GM23338 (cell line): ENCODE data around the gene EYA4. TPM values are rescaled to one million over a fixed set of nuclear protein-coding genes. Genes with fewer than 3 reads are reported as not detected.

Experiments used
- ATAC-seq: fragments of 200-7000 bp; cut with Tn5 transposase; 3 replicates; pipeline ENCODE4 v1.9.1; 2020
- DNase-seq: peaks from one replicate; pipeline ENCODE4 v3.0.0-alpha.2; 2015; ENCODE audit warnings: low spot score
- H2AFZ ChIP-seq: fragments of 200-600 bp; sonication (generic); 2 replicates; pipeline ENCODE4 v1.8.0; 2016; ENCODE audit warnings: antibody characterized with exemption, mild to moderate bottlenecking, moderate library complexity
- H3F3A ChIP-seq: fragments of 200-600 bp; sonication (generic); replicated peaks from 2 replicates; pipeline ENCODE4 v1.8.0; 2017; ENCODE audit warnings: antibody characterized with exemption, mixed run types, low read depth
- H3K27ac ChIP-seq: fragments of 200-600 bp; sonication (generic); 2 replicates; pipeline ENCODE4 v1.6.1; 2016; ENCODE audit warnings: low read depth
- H3K27me3 ChIP-seq: fragments of 200-600 bp; sonication (generic); 2 replicates; pipeline ENCODE4 v1.8.0; 2016; ENCODE audit warnings: mild to moderate bottlenecking, mixed run types, moderate library complexity; ENCODE audit not compliant: insufficient read depth
- H3K36me3 ChIP-seq: fragments of 200-600 bp; sonication (generic); 2 replicates; pipeline ENCODE4 v1.8.0; 2016; ENCODE audit warnings: mild to moderate bottlenecking; ENCODE audit not compliant: insufficient read depth
- H3K4me1 ChIP-seq: fragments of 200-600 bp; sonication (generic); 2 replicates; pipeline ENCODE4 v1.8.0; 2016; ENCODE audit warnings: mild to moderate bottlenecking, moderate library complexity; ENCODE audit not compliant: insufficient read depth
- H3K4me2 ChIP-seq: fragments of 200-600 bp; sonication (generic); 2 replicates; pipeline ENCODE4 v1.7.1; 2017; ENCODE audit warnings: mixed run types
- H3K4me3 ChIP-seq: fragments of 200-600 bp; sonication (generic); 2 replicates; pipeline ENCODE4 v1.6.1; 2016; ENCODE audit warnings: mixed run types
- H3K79me2 ChIP-seq: fragments of 200-600 bp; sonication (generic); replicated peaks from 2 replicates; pipeline ENCODE4 v1.8.0; 2017; ENCODE audit warnings: mild to moderate bottlenecking; ENCODE audit not compliant: insufficient read depth
- H3K9me2 ChIP-seq: fragments of 200-600 bp; sonication (generic); 2 replicates; pipeline ENCODE4 v1.8.0; 2017; ENCODE audit not compliant: insufficient read depth
- H4K20me1 ChIP-seq: fragments of 200-600 bp; sonication (generic); replicated peaks from 2 replicates; pipeline ENCODE4 v1.8.0; 2017; ENCODE audit warnings: mild to moderate bottlenecking; ENCODE audit not compliant: insufficient read depth
- H3K27ac Mint-ChIP-seq: 2 replicates; pipeline ENCODE4 v1.8.0; 2020; ENCODE audit warnings: inconsistent platforms, mild to moderate bottlenecking, moderate library complexity, mixed read lengths
- H3K27me3 Mint-ChIP-seq: 3 replicates; pipeline ENCODE4 v1.8.0; 2022; ENCODE audit warnings: low read depth, mild to moderate bottlenecking, moderate library complexity, mixed read lengths, inconsistent platforms; ENCODE audit not compliant: insufficient read depth, poor library complexity
- H3K36me3 Mint-ChIP-seq: 3 replicates; pipeline ENCODE4 v1.8.0; 2021; ENCODE audit warnings: low read depth, mild to moderate bottlenecking, inconsistent platforms, moderate library complexity, mixed read lengths
- H3K4me1 Mint-ChIP-seq: 3 replicates; pipeline ENCODE4 v1.8.0; 2020; ENCODE audit warnings: mild to moderate bottlenecking, inconsistent platforms, mixed read lengths
- H3K4me3 Mint-ChIP-seq: 3 replicates; pipeline ENCODE4 v1.8.0; 2021; ENCODE audit warnings: moderate library complexity, mild to moderate bottlenecking, inconsistent platforms, mixed read lengths
- H3K9me3 Mint-ChIP-seq: 3 replicates; pipeline ENCODE4 v1.8.0; 2020; ENCODE audit warnings: moderate library complexity, mild to moderate bottlenecking, inconsistent platforms, mixed read lengths
- CREB1 ChIP-seq: fragments of 250-450 bp; sonication (Bioruptor Pico); IDR thresholded peaks from 2 replicates; pipeline ENCODE4 v1.5.0; 2020; ENCODE audit warnings: low read depth, mild to moderate bottlenecking, moderate library complexity
- CTCF ChIP-seq, 2 experiments: fragments of 200-600 bp in 1 of 2; sonication (generic) in 1 of 2; conservative IDR thresholded peaks; 2 replicates each; pipeline versions ENCODE4 v1.5.1 to v1.6.1; 2016 to 2017; ENCODE audit warnings: antibody characterized with exemption in 2 of 2, low read depth in 2 of 2, mild to moderate bottlenecking in 2 of 2, moderate library complexity in 1 of 2
- EZH2 ChIP-seq: fragments of 200-600 bp; sonication (generic); IDR thresholded peaks from one replicate; pipeline ENCODE4 v1.8.0; 2017; ENCODE audit warnings: antibody characterized with exemption, mild to moderate bottlenecking, low read depth; ENCODE audit not compliant: unreplicated experiment
- EZH2phosphoT487 ChIP-seq: fragments of 200-600 bp; sonication (generic); IDR thresholded peaks from one replicate; pipeline ENCODE4 v1.8.1; 2018; ENCODE audit warnings: antibody characterized with exemption; ENCODE audit not compliant: unreplicated experiment
- JUNB ChIP-seq: IDR thresholded peaks from one replicate; pipeline ENCODE4 v1.6.1; 2016; ENCODE audit warnings: antibody characterized with exemption; ENCODE audit not compliant: unreplicated experiment
- REST ChIP-seq: IDR thresholded peaks from one replicate; pipeline ENCODE4 v1.6.1; 2018; ENCODE audit warnings: antibody characterized with exemption; ENCODE audit not compliant: unreplicated experiment
- STAT1 ChIP-seq: IDR thresholded peaks from one replicate; pipeline ENCODE4 v1.6.1; 2016; ENCODE audit warnings: antibody characterized with exemption; ENCODE audit not compliant: unreplicated experiment
- ZNF331 ChIP-seq: fragments of 250-450 bp; sonication (Bioruptor Pico); IDR thresholded peaks from 2 replicates; pipeline ENCODE4 v1.5.0; 2020; ENCODE audit warnings: low read depth, mild to moderate bottlenecking, moderate library complexity
- ZNF462 ChIP-seq: fragments of 250-450 bp; sonication (Bioruptor Pico); IDR thresholded peaks from 2 replicates; pipeline ENCODE4 v1.5.0; 2020; ENCODE audit warnings: mild to moderate bottlenecking, moderate library complexity
- polyA plus RNA-seq: library from polyadenylated mRNA; unstranded; fragments of >200 nt; fragmentation: Nextera tagmentation; extraction: Ambion mirVana; gene quantifications from 2 replicates; pipeline ENCODE4 v1.2.1, GENCODE V29; 2016
- total RNA-seq: library from RNA; depleted of rRNA; stranded (reverse); fragments of >200 nt; shearing (Covaris generic); gene quantifications from 2 replicates; pipeline ENCODE4 v1.2.3, GENCODE V29; 2014

Gene EYA4
- total and polyA plus RNA-seq, 2 experiments from 2014 or later: 0.05 to 0.21 TPM

DNA sequence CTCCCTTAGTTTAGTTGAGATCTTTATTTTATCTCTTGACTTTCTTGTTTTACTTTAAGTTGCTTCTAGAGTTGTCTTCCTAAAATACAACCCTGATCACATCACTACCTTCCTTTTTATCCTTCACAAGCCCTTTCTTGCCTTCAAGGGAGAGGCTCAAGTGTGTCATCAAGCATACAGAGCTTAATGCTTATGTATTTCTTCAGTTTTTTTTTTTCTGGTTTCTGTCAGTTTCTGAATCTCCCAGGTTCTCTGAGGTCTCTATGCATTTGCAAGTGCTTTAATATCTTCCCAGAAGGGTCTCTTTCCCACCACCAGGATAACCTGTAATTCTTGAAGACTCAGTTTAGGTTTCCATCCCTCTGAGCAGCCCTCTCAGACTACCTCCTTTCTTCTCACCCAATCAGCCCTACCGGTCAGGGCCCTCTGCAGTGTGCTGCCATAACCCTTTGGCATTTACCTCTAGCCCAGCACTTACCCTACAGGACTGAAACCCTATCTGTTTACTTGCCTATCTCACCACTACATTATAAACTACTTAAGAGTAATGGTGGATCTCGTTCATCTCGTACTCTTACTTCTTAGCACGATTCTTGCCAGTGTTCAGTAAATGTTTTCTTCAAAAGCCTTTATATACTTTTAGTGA lies 36.9 kb downstream of the EYA4 start:
- H3F3A ChIP-seq: no peaks in the 10 kb centered on the region
- no peak overlapping the region for H2AFZ ChIP-seq
- H3K9me2 ChIP-seq: no peaks in the 10 kb centered on the region
- TF ChIP-seq ZNF331 (CRISPR knock-in tag): no peak
- no peak for TF ChIP-seq ZNF462 (CRISPR knock-in tag)
- TF ChIP-seq CREB1 (CRISPR knock-in tag): no peak
- no peak for TF ChIP-seq JUNB
- no peak for TF ChIP-seq CTCF (conservative IDR thresholded peaks at IDR 0.05; ENCODE audit: low read depth in 2 of 2)
- TF ChIP-seq EZH2: no peak
- TF ChIP-seq EZH2phosphoT487: no peak
- no peak for TF ChIP-seq REST
- no peak for TF ChIP-seq STAT1
- no peaks in the 10 kb centered on the region for H3K27me3 ChIP-seq
- H3K36me3 ChIP-seq: no peaks in the 10 kb centered on the region
- H3K79me2 ChIP-seq: no peaks in the 10 kb centered on the region
- H3K27ac Mint-ChIP-seq: no peak overlapping the region; the same call in 1 of the 2 replicates
- no peaks in the 10 kb centered on the region for H3K9me3 Mint-ChIP-seq
- no peak overlapping the region for H3K4me3 ChIP-seq
- ATAC-seq (peak; percentile 58), DNase-seq (no peak)
- no peaks in the 10 kb centered on the region for H4K20me1 ChIP-seq
- no peaks in the 10 kb centered on the region for H3K4me1 ChIP-seq
- no peak overlapping the region for H3K4me2 ChIP-seq
- H3K36me3 Mint-ChIP-seq: no peaks in the 10 kb centered on the region
- no peaks in the 10 kb centered on the region for H3K4me1 Mint-ChIP-seq
- H3K27me3 Mint-ChIP-seq: peaks cover 2% of the 10 kb centered on the region
- H3K27ac ChIP-seq: no peak overlapping the region
- no peak overlapping the region for H3K4me3 Mint-ChIP-seq
